Measurements from ENCODE around the gene BATF2.

BATF2 gene

DNA sequence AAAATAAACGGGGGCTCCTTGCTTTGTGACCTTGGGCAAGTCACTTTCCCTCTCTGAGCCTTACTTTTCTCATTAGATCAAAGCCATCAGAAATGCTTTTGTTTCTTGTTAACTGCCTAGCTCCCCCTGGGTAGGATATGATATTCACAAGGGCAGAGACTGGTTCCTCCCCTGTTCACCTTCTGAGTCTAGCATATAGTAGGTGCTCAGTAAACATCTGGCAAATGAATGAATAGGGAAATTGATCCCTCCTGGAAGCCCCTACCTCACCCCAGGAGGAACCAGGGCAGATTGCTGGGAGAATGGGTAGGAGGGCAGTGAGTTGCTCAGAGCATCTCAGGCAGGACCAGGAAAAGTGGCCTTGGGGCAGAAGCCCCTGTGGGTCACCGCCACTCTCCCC is 37.7 kb upstream of the BATF2 start:
- no peaks in the 10 kb centered on the region for H3K4me1 ChIP-seq (ENCODE audit: low read length)
- H2AFZ ChIP-seq (ENCODE audit: low read length) = no peak overlapping the region
- TF ChIP-seq, protein P1, sequence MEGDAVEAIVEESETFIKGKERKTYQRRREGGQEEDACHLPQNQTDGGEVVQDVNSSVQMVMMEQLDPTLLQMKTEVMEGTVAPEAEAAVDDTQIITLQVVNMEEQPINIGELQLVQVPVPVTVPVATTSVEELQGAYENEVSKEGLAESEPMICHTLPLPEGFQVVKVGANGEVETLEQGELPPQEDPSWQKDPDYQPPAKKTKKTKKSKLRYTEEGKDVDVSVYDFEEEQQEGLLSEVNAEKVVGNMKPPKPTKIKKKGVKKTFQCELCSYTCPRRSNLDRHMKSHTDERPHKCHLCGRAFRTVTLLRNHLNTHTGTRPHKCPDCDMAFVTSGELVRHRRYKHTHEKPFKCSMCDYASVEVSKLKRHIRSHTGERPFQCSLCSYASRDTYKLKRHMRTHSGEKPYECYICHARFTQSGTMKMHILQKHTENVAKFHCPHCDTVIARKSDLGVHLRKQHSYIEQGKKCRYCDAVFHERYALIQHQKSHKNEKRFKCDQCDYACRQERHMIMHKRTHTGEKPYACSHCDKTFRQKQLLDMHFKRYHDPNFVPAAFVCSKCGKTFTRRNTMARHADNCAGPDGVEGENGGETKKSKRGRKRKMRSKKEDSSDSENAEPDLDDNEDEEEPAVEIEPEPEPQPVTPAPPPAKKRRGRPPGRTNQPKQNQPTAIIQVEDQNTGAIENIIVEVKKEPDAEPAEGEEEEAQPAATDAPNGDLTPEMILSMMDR (IDR thresholded peaks at IDR 0.05; ENCODE audit: low read length) = no peak
- TF ChIP-seq EZH2phosphoT487 (IDR thresholded peaks at IDR 0.05; ENCODE audit: low read length) (no peak), EZH2 (optimal IDR thresholded peaks at IDR 0.05; ENCODE audit: low read depth, low read length) (no peak)
- no peaks in the 10 kb centered on the region for H3K9me2 ChIP-seq (replicated peaks; ENCODE audit: insufficient read depth, low read length)
- no peaks in the 10 kb centered on the region for H3K79me2 ChIP-seq (ENCODE audit: low read length)
- no peaks in the 10 kb centered on the region for H3K27me3 ChIP-seq (replicated peaks; ENCODE audit: insufficient read depth, low read length)
- no peak overlapping the region for H3K9ac ChIP-seq (ENCODE audit: low read length)
- no peak for DNase-seq
- no peaks in the 10 kb centered on the region for H3K36me3 ChIP-seq (replicated peaks; ENCODE audit: insufficient read depth, low read length)
- no peak overlapping the region for H3K27ac ChIP-seq (ENCODE audit: low read length)
- H3F3A ChIP-seq (ENCODE audit: insufficient read depth, low read length) = no peaks in the 10 kb centered on the region
- no peaks in the 10 kb centered on the region for H3K9me3 ChIP-seq (replicated peaks; ENCODE audit: insufficient read depth, low read length)
- no peak overlapping the region for H3K4me2 ChIP-seq (ENCODE audit: low read depth, low read length)
- H4K20me1 ChIP-seq (ENCODE audit: insufficient read depth, low read length) = no peaks in the 10 kb centered on the region
- no peak overlapping the region for H3K4me3 ChIP-seq (ENCODE audit: low read length)

DNA sequence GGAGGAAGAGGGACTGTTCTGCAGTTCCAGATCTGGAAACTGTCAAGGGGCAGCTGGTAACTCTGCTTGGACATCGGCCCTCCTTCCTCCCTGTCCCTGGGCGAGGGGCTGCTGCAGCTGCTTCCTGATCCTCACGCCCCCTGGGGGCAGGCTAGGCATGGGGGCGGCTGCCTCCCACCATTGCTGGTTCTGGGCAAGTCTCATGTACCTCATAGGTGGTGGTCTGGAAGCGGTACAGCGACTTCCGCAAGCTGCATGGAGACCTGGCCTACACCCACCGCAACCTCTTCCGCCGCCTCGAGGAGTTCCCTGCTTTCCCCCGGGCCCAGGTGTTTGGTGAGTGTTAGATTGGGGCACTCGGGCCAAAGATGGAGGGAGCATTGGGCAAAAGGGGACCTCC is 35.4 kb upstream of the BATF2 start:
- no peaks in the 10 kb centered on the region for H3K27me3 ChIP-seq (replicated peaks; ENCODE audit: insufficient read depth, low read length)
- H3K79me2 ChIP-seq (ENCODE audit: low read length) = peaks cover 8% of the 10 kb centered on the region
- DNase-seq = no peak
- H3K9me2 ChIP-seq (replicated peaks; ENCODE audit: insufficient read depth, low read length) = no peaks in the 10 kb centered on the region
- H3K9me3 ChIP-seq (replicated peaks; ENCODE audit: insufficient read depth, low read length) = no peaks in the 10 kb centered on the region
- no peaks in the 10 kb centered on the region for H3K36me3 ChIP-seq (replicated peaks; ENCODE audit: insufficient read depth, low read length)
- H2AFZ ChIP-seq (ENCODE audit: low read length) = no peak overlapping the region
- no peaks in the 10 kb centered on the region for H3F3A ChIP-seq (ENCODE audit: insufficient read depth, low read length)
- H3K4me3 ChIP-seq (ENCODE audit: low read length) = no peak overlapping the region
- H4K20me1 ChIP-seq (ENCODE audit: insufficient read depth, low read length) = no peaks in the 10 kb centered on the region
- no peak overlapping the region for H3K9ac ChIP-seq (ENCODE audit: low read length)
- H3K27ac ChIP-seq (ENCODE audit: low read length) = no peak overlapping the region
- H3K4me1 ChIP-seq (ENCODE audit: low read length) = peaks cover 6% of the 10 kb centered on the region; the same call in 1 of the 2 replicates
- H3K4me2 ChIP-seq (ENCODE audit: low read depth, low read length) = no peak overlapping the region
- TF ChIP-seq EZH2phosphoT487 (IDR thresholded peaks at IDR 0.05; ENCODE audit: low read length) (no peak), EZH2 (optimal IDR thresholded peaks at IDR 0.05; ENCODE audit: low read depth, low read length) (no peak)
- TF ChIP-seq, protein P1 (IDR thresholded peaks at IDR 0.05; ENCODE audit: low read length) = no peak

DNA sequence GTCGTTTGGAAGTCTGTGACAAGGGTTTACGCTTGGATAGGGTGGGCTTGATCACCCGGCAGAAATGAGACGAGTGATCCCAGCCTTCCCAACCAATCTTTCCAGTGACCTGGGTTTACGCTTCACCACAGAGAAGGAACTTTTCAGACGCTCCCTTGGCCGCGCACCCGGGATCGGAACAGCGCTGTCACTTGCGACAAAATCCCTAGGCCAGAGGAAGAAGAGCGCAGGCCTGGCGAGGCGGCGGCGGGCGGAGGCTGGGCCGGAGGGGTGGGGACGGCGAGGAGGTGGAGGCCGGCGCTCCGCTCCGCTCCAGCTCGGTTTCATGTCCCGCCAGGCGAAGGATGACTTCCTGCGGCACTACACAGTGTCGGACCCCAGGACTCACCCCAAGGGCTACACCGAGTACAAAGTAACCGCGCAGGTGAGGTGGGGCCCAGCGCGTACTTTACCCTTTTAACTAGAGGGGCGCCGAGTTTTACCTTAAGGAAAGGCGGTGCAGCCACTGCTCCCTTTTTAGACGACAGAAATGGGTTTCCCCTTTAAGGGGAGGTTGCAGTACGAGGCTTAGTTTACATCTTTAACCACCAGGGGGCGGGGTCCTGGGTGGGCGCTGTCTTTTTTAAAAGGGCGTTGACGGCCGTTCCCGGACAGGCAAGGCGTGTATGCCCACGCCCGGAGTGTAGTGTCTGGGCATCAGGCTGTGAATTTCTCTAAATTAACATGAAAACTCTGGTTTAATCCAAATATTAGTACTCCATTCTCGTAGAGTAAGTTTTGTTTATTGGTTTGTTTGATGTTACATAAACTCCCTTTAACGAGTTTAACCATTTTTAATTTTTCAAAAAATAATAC is 30.7 kb upstream of the BATF2 start, which contains the start of gene SNX15:
TSS of gene SNX15 (plus strand) at position 227 of the 855 bp plus-strand sequence. CDS start at position 326, 99 bp downstream.
- no peaks in the 10 kb centered on the region for H4K20me1 ChIP-seq (ENCODE audit: insufficient read depth, low read length)
- H3K9me2 ChIP-seq (replicated peaks; ENCODE audit: insufficient read depth, low read length) = no peaks in the 10 kb centered on the region
- peak; percentile 97 for DNase-seq
- peak within 1 kb of the TSS; percentile 82 for H3K4me2 ChIP-seq (ENCODE audit: low read depth, low read length)
- no peaks in the 10 kb centered on the region for H3K9me3 ChIP-seq (replicated peaks; ENCODE audit: insufficient read depth, low read length)
- no peaks in the 10 kb centered on the region for H3F3A ChIP-seq (ENCODE audit: insufficient read depth, low read length)
- H3K27me3 ChIP-seq (replicated peaks; ENCODE audit: insufficient read depth, low read length) = no peaks in the 10 kb centered on the region
- TF ChIP-seq, protein P1 (IDR thresholded peaks at IDR 0.05; ENCODE audit: low read length) = peak; percentile 44
- no peak for TF ChIP-seq EZH2phosphoT487 (IDR thresholded peaks at IDR 0.05; ENCODE audit: low read length)
- TF ChIP-seq EZH2 (optimal IDR thresholded peaks at IDR 0.05; ENCODE audit: low read depth, low read length) = no peak
- H2AFZ ChIP-seq (ENCODE audit: low read length) = peak within 1 kb of the TSS; percentile 93
- H3K4me3 ChIP-seq (ENCODE audit: low read length) = peak within 1 kb of the TSS; percentile 70
- H3K36me3 ChIP-seq (replicated peaks; ENCODE audit: insufficient read depth, low read length) = no peaks in the 10 kb centered on the region
- H3K4me1 ChIP-seq (ENCODE audit: low read length) = peaks cover 10% of the 10 kb centered on the region; the same call in 1 of the 2 replicates
- H3K9ac ChIP-seq (ENCODE audit: low read length) = peak within 1 kb of the TSS; percentile 71
- H3K27ac ChIP-seq (ENCODE audit: low read length) = peak within 1 kb of the TSS; percentile 74; the same call in 1 of the 2 replicates
- H3K79me2 ChIP-seq (ENCODE audit: low read length) = peaks cover 8% of the 10 kb centered on the region

Measured in MM.1S (cell line).